Skeletal muscle tissue (tissue), 4 donors: ENCODE data around the gene EGFL7. TPM values are rescaled to one million over a fixed set of nuclear protein-coding genes. Genes with fewer than 3 reads are reported as not detected.
A peak's percentile ranks its signal among the peaks of the same experiment; 100 is the strongest.

Experiments
- H3K27ac ChIP-seq: one replicate; pipeline ENCODE4 v1.7.0; 2013; ENCODE audit warnings: mild to moderate bottlenecking, low read depth, low read length, inconsistent platforms
- H3K27me3 ChIP-seq, 3 donors: one replicate each; pipeline ENCODE4 v1.7.0; 2013; ENCODE audit warnings: low read length in 3 of 3; ENCODE audit not compliant: control insufficient read depth in 3 of 3, insufficient read depth in 3 of 3
- H3K36me3 ChIP-seq, 3 donors: one replicate each; pipeline ENCODE4 v1.7.0; 2013; ENCODE audit warnings: low read length in 3 of 3; ENCODE audit not compliant: control insufficient read depth in 3 of 3, insufficient read depth in 3 of 3
- H3K4me1 ChIP-seq, 3 donors: one replicate each; pipeline ENCODE4 v1.7.0; 2013; ENCODE audit warnings: low read length in 3 of 3, mild to moderate bottlenecking in 3 of 3; ENCODE audit not compliant: control insufficient read depth in 3 of 3, insufficient read depth in 3 of 3
- H3K4me3 ChIP-seq, 3 donors: one replicate each; pipeline ENCODE4 v1.7.0; 2013; ENCODE audit warnings: low read length in 3 of 3
- H3K9ac ChIP-seq, 3 donors: one replicate each; pipeline ENCODE4 v1.7.0; 2013; ENCODE audit warnings: low read length in 3 of 3, mild to moderate bottlenecking in 3 of 3, moderate library complexity in 2 of 3, low read depth in 1 of 3
- H3K9me3 ChIP-seq, 3 donors: one replicate each; pipeline ENCODE4 v1.7.0; 2013; ENCODE audit warnings: low read length in 3 of 3; ENCODE audit not compliant: control insufficient read depth in 3 of 3
- total RNA-seq: library from RNA; depleted of rRNA; stranded (reverse); fragments of >200 nt; gene quantifications from one replicate; pipeline ENCODE4 v1.2.3, GENCODE V29; 2014
- donor health status: Osteomylitis.

EGFL7 gene
- total RNA-seq, 1 donor from 2014 or later, result 51.7 TPM

GRCh38 chr9:136644593-136645351 lies 17.9 kb upstream of the EGFL7 start:
- H3K9me3 ChIP-seq, result no peaks in the 10 kb centered on the region
- peak overlapping the region; percentile 83 for H3K27ac ChIP-seq
- H3K4me1 ChIP-seq, result peaks cover 12 to 26% (median 25%) of the 10 kb centered on the region in 3 donors
- H3K27me3 ChIP-seq, result peaks cover 7 to 14% (median 14%) of the 10 kb centered on the region in 3 donors
- peak overlapping the region in 2 of 3 donors; percentile 53 to 80 for H3K9ac ChIP-seq
- peak overlapping the region in 2 of 3 donors; percentile 52 to 60 for H3K4me3 ChIP-seq
- H3K36me3 ChIP-seq, result no peaks in the 10 kb centered on the region

GRCh38 chr9:136645352-136645902 lies 17.3 kb upstream of the EGFL7 start:
- H3K4me3 ChIP-seq, result peak overlapping the region in 2 of 3 donors; percentile 13 to 27
- H3K27me3 ChIP-seq, result peaks cover 7 to 14% (median 14%) of the 10 kb centered on the region in 3 donors
- H3K36me3 ChIP-seq, result no peaks in the 10 kb centered on the region
- H3K27ac ChIP-seq, result peak overlapping the region; percentile 83
- peaks cover 6 to 24% (median 23%) of the 10 kb centered on the region in 3 donors for H3K4me1 ChIP-seq
- H3K9ac ChIP-seq, result peak overlapping the region in 1 of 3 donors; percentile 80
- H3K9me3 ChIP-seq, result no peaks in the 10 kb centered on the region

- Histone ChIP-seq H3K9ac (peak overlapping the region in 2 of 3 donors; percentile 40 to 70), H3K36me3 (no peaks in the 10 kb centered on the region), H3K4me1 (peaks cover 3 to 20% (median 18%) of the 10 kb centered on the region in 3 donors), H3K27me3 (peaks cover 7 to 14% (median 14%) of the 10 kb centered on the region in 3 donors), H3K9me3 (no peaks in the 10 kb centered on the region), H3K4me3 (peak overlapping the region; percentile 27 to 36 (median 31)), H3K27ac (peak overlapping the region; percentile 83)
Measured at GRCh38 chr9:136645903-136646754, 16.6 kb upstream of the EGFL7 start.

- H3K4me1 ChIP-seq, result peaks cover 3 to 20% (median 18%) of the 10 kb centered on the region in 3 donors
- H3K27me3 ChIP-seq, result peaks cover 7 to 14% (median 14%) of the 10 kb centered on the region in 3 donors
- H3K36me3 ChIP-seq, result no peaks in the 10 kb centered on the region
- H3K4me3 ChIP-seq, result peak overlapping the region in 2 of 3 donors; percentile 31 to 36
- peak overlapping the region; percentile 83 for H3K27ac ChIP-seq
- H3K9ac ChIP-seq, result peak overlapping the region; percentile 32 to 70 (median 40)
- no peaks in the 10 kb centered on the region for H3K9me3 ChIP-seq
Measured at GRCh38 chr9:136646827-136647711, 15.6 kb upstream of the EGFL7 start.

GRCh38 chr9:136648751-136649150 lies 14.0 kb upstream of the EGFL7 start:
- Histone ChIP-seq H3K9ac (peak overlapping the region in 1 of 3 donors; percentile 33), H3K27me3 (peaks cover 5 to 15% (median 10%) of the 10 kb centered on the region in 3 donors), H3K36me3 (no peaks in the 10 kb centered on the region), H3K27ac (peak overlapping the region; percentile 44), H3K9me3 (no peaks in the 10 kb centered on the region), H3K4me3 (no peak overlapping the region), H3K4me1 (peaks cover 3 to 17% (median 16%) of the 10 kb centered on the region in 3 donors)

GRCh38 chr9:136650021-136650420 lies 12.7 kb upstream of the EGFL7 start:
- H3K27ac ChIP-seq, result no peak overlapping the region
- peaks cover 3 to 7% (median 4%) of the 10 kb centered on the region in 3 donors for H3K27me3 ChIP-seq
- H3K4me1 ChIP-seq, result peaks cover 0 to 11% (median 6%) of the 10 kb centered on the region in 3 donors
- no peak overlapping the region for H3K9ac ChIP-seq
- H3K36me3 ChIP-seq, result no peaks in the 10 kb centered on the region
- no peak overlapping the region for H3K4me3 ChIP-seq
- H3K9me3 ChIP-seq, result no peaks in the 10 kb centered on the region

GRCh38 chr9:136650648-136651047 lies 12.1 kb upstream of the EGFL7 start:
- Histone ChIP-seq H3K9ac (no peak overlapping the region), H3K4me3 (no peak overlapping the region), H3K9me3 (no peaks in the 10 kb centered on the region), H3K4me1 (peaks cover 0 to 15% (median 8%) of the 10 kb centered on the region in 3 donors), H3K27me3 (peaks cover 8 to 13% (median 10%) of the 10 kb centered on the region in 3 donors), H3K27ac (no peak overlapping the region), H3K36me3 (no peaks in the 10 kb centered on the region)

GRCh38 chr9:136651860-136652259 lies 10.9 kb upstream of the EGFL7 start:
- Histone ChIP-seq H3K9me3 (no peaks in the 10 kb centered on the region), H3K4me3 (no peak overlapping the region), H3K36me3 (no peaks in the 10 kb centered on the region), H3K27me3 (peaks cover 14 to 19% (median 15%) of the 10 kb centered on the region in 3 donors), H3K9ac (no peak overlapping the region), H3K4me1 (peaks cover 0 to 16% (median 8%) of the 10 kb centered on the region in 3 donors), H3K27ac (no peak overlapping the region)
